B cell (primary cell): ENCODE data around the gene CILP2.

ENCODE experiments used
- CTCF ChIP-seq: fragments of 200-600 bp; IDR thresholded peaks from one replicate; pipeline ENCODE4 v1.8.0; 2022; ENCODE audit warnings: antibody characterized with exemption, mild to moderate bottlenecking
- EZH2 ChIP-seq: IDR thresholded peaks from 2 replicates; pipeline ENCODE4 v1.6.1; 2012; ENCODE audit warnings: borderline replicate concordance, low read depth, mild to moderate bottlenecking, moderate library complexity, low read length; ENCODE audit not compliant: insufficient read depth, poor library complexity, severe bottlenecking

- no peak for TF ChIP-seq CTCF
- no peak for TF ChIP-seq EZH2
These were observed 33.1 kb upstream of the CILP2 start for GRCh38 chr19:19504754-19505668.
